ENCODE data around the gene SHISAL1. TPM values are rescaled to one million over a fixed set of nuclear protein-coding genes. Genes with fewer than 3 reads are reported as not detected.

SHISAL1 gene
- total RNA-seq, 4 donors from 2014 or later = 1.1 to 3.3 (median 1.4) TPM

- H3K4me3 ChIP-seq = no peak overlapping the region
- no peaks in the 10 kb centered on the region for H3K36me3 ChIP-seq
- no peak for DNase-seq
- no peaks in the 10 kb centered on the region for H3K4me1 ChIP-seq
- H3K27ac ChIP-seq = no peak overlapping the region
- TF ChIP-seq CTCF (IDR thresholded peaks at IDR 0.05) (no peak), POLR2A (IDR thresholded peaks at IDR 0.05) (no peak)
- H3K9me3 ChIP-seq = no peaks in the 10 kb centered on the region
- no peaks in the 10 kb centered on the region for H3K27me3 ChIP-seq
These were observed 26.1 kb downstream of the SHISAL1 start for GRCh38 chr22:44286646-44287045.

DNA sequence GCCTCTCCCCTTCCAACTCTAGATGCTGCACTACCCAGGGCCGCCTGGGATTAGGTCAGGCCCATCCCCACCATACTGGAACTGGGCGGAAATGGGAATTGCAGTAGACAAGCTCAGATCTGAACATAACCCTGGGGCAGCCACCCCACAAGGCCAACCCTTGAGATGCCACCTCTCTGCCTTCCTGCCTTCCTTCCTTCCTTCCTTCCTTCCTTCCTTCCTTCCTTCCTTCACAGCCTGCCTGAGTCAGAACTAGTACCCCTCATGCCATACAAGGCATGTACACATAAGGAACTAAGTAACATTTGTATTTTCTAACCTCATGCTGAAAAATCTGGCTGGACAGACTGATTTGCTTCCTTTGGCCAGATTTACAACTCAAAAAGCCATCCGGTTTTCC lies 28.0 kb downstream of the SHISAL1 start:
- Histone ChIP-seq H3K36me3 (no peaks in the 10 kb centered on the region), H3K27me3 (no peaks in the 10 kb centered on the region), H3K4me1 (no peaks in the 10 kb centered on the region), H3K27ac (no peak overlapping the region), H3K9me3 (no peaks in the 10 kb centered on the region), H3K4me3 (no peak overlapping the region)
- no peak for TF ChIP-seq CTCF (IDR thresholded peaks at IDR 0.05)
- TF ChIP-seq POLR2A (IDR thresholded peaks at IDR 0.05) = no peak
- no peak for DNase-seq

- no peak for TF ChIP-seq POLR2A (IDR thresholded peaks at IDR 0.05)
- TF ChIP-seq CTCF (IDR thresholded peaks at IDR 0.05) = no peak
- H3K36me3 ChIP-seq = no peaks in the 10 kb centered on the region
- DNase-seq = no peak
- H3K27ac ChIP-seq = no peak overlapping the region
- no peaks in the 10 kb centered on the region for H3K9me3 ChIP-seq
- no peaks in the 10 kb centered on the region for H3K27me3 ChIP-seq
- H3K4me1 ChIP-seq = no peaks in the 10 kb centered on the region
- H3K4me3 ChIP-seq = no peak overlapping the region
These were observed 30.7 kb downstream of the SHISAL1 start for GRCh38 chr22:44281768-44282637.

- Histone ChIP-seq H3K27ac (no peak overlapping the region), H3K4me1 (no peaks in the 10 kb centered on the region), H3K27me3 (no peaks in the 10 kb centered on the region), H3K4me3 (no peak overlapping the region), H3K36me3 (no peaks in the 10 kb centered on the region), H3K9me3 (no peaks in the 10 kb centered on the region)
- TF ChIP-seq CTCF (IDR thresholded peaks at IDR 0.05) (no peak), POLR2A (IDR thresholded peaks at IDR 0.05) (no peak)
- DNase-seq = no peak
These were observed 32.0 kb downstream of the SHISAL1 start for GRCh38 chr22:44280665-44281188.

DNA sequence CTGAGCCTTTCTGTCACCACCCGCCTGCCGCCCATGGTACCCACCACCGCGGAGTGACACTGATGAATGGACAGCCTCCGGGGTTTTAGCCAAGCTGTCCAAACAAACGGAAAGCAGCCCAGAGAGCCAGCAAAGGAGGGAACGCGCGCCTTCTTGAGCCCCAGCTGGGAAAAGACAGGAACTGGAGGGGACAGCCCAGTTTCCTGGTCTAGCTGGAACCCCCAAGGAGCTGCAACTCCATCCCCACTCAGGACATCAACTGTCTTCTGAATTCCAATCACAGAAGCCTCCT lies 33.7 kb downstream of the SHISAL1 start:
- Histone ChIP-seq H3K36me3 (no peaks in the 10 kb centered on the region), H3K27me3 (no peaks in the 10 kb centered on the region), H3K4me3 (no peak overlapping the region), H3K9me3 (no peaks in the 10 kb centered on the region), H3K27ac (no peak overlapping the region), H3K4me1 (no peaks in the 10 kb centered on the region)
- no peak for DNase-seq
- TF ChIP-seq POLR2A (IDR thresholded peaks at IDR 0.05) = no peak
- no peak for TF ChIP-seq CTCF (IDR thresholded peaks at IDR 0.05)

All from Peyer's patch (tissue), 4 donors.